Measurements from ENCODE around the gene MAP1B.

MAP1B gene

DNA sequence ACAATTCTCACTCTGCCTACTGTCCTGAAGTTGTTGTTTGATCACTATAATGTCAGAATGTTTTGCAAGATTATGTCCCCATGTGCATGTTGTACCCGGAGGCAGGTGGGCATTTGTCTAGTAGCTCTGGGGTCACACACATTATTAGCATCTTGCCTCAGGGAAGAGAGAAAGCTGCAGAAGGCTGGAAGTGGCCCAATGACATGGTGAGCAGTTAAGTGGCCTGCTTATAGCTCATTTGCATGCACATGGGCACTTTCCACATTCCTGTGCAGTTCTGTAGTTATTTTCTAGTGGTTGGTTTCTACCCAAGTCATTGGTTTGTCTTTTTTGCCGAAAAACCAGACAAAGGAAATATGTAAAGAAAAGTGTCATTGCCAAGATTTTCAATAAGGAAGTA lies 80.9 kb downstream of the MAP1B start:
- no peak for DNase-seq

DNA sequence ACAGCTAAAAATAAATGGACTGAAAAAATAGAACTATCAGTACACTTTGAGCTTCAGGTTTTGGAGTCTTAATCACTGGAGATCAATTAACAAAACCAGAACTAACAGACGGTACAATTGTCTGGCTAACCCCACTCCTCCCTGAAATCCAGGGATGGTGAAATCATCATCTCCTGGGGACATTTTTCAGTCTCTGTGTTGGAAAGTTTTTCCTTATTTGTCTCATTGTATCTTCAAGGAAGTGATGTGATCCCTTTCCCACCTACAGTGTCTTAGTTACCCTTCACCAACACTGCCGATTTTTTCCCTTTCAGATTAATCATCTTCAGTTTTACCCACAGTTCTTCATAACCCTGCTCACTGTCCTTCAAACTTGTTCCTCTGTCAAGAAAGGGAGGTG lies 81.9 kb downstream of the MAP1B start:
- no peak for DNase-seq

- DNase-seq = no peak
These were observed 84.1 kb downstream of the MAP1B start for GRCh38 chr5:72191404-72191803.

DNA sequence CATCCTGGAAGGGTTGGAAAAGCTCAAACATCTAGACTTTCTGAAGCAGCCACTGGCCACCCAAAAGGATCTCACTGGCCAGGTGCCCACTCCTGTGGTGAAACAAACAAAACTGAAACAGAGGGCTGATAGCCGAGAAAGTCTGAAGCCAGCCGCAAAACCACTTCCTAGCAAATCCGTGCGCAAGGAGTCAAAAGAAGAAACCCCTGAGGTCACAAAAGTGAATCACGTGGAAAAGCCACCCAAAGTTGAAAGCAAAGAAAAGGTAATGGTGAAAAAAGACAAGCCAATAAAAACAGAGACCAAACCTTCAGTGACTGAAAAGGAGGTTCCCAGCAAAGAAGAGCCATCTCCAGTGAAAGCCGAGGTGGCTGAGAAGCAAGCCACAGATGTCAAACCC lies 87.6 kb downstream of the MAP1B start:
- no peak for DNase-seq

DNA sequence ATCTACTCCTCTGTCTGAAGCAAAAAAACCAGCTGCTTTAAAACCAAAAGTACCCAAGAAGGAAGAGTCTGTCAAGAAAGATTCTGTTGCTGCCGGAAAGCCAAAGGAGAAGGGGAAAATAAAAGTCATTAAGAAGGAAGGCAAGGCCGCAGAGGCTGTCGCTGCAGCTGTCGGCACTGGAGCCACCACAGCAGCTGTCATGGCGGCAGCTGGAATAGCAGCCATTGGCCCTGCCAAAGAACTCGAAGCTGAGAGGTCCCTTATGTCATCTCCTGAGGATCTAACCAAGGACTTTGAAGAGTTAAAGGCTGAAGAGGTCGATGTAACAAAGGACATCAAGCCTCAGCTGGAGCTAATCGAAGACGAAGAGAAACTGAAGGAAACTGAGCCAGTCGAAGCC lies 88.3 kb downstream of the MAP1B start:
- no peak for DNase-seq

- DNase-seq = no peak
These were observed 90.1 kb downstream of the MAP1B start for GRCh38 chr5:72197393-72197792.

DNA sequence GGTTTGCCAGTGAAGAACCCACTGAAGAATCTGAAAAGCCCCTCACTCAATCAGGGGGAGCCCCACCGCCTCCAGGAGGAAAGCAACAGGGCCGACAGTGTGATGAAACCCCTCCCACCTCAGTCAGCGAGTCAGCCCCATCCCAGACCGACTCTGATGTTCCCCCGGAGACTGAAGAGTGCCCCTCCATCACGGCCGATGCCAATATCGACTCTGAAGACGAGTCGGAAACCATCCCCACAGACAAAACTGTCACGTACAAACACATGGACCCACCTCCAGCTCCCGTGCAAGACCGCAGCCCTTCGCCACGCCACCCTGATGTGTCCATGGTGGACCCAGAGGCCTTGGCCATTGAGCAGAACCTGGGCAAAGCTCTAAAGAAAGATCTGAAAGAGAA lies 92.4 kb downstream of the MAP1B start:
- no peak for DNase-seq

DNA sequence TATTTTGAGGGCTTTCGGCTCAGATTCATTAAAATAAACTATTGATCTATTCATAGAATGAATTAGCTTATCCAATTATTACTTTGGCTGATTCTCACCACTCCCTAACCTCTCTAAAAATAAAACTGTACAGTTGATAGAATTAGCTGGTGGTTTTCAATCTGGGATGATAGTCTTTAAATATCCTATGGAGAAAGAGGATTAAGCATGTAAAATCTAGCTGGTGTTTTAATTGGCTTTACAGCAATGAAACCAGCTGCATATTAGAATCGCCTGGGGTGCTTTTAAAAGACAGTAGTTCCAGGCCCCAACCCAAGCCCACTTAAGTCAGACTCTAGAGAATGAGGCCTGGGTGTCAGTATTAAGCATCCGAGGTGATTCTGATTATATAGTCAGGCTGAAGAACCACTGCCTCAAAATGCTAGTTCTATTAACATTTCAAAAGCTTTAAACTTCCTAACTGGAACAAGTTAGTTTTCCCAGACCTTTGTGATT lies 95.1 kb downstream of the MAP1B start:
- no peak for DNase-seq

DNA sequence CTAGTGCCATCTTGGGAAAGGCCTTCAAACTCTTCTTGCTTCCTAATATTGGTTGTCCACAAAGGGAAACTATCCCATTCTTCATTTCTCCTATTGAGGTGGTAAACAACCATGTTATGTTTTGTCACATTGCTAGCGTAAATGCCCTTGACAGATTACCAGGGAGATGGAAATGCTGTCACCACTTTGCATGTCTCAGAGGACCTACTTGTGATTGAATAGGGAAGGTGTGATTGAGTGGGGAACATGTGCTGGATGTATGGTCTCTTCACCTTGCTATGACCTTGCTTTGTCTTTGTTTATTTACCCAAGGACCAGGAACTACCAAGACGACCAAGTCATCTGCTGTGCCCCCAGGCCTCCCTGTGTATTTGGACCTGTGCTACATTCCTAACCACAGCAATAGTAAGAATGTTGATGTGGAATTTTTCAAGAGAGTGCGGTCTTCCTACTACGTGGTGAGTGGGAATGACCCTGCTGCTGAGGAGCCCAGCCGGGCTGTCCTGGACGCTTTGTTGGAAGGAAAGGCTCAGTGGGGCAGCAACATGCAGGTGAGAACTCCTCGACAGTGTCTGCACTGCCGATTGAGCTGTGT lies 96.1 kb downstream of the MAP1B start:
- DNase-seq = no peak

DNA sequence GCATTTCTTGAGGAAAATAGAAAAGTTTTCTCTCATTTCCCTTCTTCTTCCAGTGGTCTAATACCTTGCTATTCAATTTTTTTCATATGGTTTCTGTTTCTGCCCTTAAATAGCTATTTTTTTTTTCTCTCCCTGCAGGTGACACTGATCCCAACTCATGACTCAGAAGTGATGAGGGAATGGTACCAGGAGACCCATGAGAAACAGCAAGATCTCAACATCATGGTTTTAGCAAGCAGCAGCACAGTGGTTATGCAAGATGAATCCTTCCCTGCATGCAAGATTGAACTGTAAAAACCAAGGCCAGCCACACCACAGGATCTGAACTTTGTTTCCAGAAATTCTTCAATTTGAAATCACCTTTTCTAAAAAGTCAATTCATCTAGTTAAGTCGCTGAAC lies 97.7 kb downstream of the MAP1B start:
- DNase-seq = no peak

DNA sequence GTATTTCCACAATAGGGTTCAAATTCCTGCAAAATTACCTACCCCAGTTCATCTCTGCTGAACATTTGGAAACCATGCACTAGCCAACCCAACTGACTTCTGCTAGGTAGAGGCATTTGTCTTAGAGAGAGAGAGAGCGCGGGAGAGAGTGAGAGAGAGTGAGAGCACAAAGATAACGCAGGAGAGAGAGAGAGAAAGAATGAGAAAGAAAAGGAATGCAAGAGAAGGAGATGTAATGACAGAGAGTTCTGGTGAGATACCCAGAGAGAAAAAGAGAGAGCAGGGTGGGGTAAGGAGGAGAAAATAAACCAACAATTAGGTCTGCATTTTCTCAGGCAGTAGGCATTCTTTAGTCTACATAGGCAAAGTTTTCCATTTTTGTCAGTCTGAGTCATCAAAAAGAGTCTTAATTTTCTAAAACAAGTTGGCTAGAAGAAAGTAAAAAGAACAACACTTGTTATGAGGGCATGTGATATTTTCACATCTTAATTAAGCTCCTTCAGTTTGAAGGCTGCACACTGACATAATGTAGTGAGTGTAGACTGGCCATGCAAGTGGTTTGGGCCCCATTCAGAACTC lies 98.2 kb downstream of the MAP1B start:
- DNase-seq = no peak

DNA sequence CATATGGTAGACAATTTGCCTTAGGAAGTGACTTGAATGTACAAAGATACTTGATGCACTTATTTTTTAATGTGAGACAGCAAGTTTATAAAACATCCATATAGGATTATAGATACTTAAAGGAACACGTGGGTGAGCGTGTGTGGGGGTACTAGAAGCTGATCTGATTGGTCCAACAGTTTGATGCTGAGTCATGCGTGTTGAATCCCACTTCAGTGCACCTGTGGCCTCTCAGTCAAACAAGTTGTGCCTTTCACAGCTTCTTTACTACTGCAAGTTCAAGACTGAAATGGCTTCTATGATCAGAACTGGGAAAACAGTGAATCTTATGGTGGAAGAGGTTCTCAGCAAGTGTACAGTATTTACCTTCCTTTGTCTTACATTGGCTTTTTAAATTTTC lies 98.9 kb downstream of the MAP1B start:
- DNase-seq = no peak

GRCh38 chr5:72206994-72207393 lies 99.7 kb downstream of the MAP1B start:
- no peak for DNase-seq

DNA sequence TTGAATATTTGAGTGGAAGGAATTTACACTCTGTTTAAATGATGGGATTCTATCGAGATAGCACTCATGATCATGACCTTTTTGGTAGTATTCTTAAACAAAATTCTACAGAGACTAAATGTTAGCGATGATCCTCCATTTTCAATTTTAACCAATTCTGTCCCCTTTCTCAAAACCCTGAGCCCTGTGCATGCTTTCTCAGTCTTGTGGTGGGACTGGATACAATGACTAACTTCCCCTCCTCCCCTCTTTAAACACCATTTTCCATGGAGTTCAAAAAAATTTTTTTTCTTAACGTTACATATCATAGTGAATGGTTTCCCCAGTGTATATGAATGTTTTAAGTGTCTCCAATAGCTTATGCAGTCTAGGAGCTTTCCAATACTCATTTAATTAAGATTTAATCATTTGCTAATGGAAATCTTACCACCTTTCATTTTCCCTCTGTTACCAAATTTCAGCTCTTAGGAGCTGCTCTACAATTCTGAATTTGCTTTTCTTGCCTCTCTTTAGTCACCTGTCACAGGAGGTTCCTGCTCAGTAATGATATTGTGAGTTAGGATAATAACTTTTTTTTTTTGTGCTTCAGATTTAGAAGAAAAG lies 101.2 kb downstream of the MAP1B start:
- no peak for DNase-seq

- DNase-seq = peak in 24 of 51 donors; percentile 7 to 54 (median 21)
These were observed 102.2 kb downstream of the MAP1B start for GRCh38 chr5:72209147-72210115.

DNA sequence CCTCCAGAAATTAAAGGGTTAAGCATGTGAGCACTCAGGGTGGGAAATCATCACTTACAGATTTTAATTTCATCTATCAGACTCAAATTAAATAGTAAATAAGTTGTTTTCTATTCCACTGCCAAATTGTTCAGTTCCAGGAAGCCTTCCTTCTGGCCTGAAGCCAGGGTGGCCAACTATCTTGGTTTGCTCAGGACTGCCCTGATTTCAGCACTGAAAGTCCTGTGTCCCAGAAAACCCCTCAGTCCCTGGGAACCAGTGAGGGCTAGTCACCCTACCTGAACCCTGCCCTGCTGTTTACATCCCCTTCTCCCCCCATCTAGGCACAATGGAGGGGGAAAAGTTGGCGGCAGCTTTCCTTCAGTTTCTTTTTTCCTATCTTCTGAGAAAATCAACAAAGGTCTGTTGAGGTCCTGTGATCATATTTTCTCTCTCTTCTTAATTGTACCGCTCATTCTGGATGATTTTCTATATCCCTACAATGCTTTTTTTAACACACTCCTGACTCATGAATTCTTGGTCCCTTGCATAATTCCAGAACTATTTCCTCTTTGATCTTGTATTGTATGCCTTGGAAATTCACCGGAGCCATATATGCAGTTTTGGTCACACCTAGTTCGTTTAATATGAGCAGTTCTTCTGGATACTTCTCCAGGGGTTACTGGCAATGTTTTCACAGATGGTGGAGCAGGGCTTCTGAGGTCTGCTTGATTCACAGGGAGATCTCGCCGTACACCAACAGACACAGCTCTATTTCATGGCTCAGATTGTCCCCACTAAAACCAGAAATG lies 103.8 kb downstream of the MAP1B start:
- DNase-seq = peak in 22 of 51 donors; percentile 3 to 52 (median 12)

GRCh38 chr5:72212171-72212570 lies 104.9 kb downstream of the MAP1B start:
- no peak for DNase-seq

DNA sequence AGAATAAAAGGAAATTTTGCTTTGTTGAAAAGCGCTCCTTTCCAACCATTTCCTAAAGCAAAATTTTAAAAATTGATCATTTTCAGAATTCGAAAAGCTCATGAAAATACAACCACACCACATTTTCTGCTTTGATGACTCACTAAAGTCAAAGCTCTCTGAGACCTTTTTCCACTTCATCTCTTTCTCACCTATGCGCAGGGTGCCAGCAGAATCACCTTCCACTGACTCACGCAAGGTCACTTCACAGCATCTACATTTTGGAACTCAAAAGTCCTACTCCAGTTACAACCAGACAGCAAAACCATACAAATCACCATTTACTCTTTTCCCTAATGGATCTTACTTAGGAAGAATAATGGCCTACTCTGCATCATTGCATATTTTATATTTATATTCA lies 106.2 kb downstream of the MAP1B start:
- no peak for DNase-seq

DNA sequence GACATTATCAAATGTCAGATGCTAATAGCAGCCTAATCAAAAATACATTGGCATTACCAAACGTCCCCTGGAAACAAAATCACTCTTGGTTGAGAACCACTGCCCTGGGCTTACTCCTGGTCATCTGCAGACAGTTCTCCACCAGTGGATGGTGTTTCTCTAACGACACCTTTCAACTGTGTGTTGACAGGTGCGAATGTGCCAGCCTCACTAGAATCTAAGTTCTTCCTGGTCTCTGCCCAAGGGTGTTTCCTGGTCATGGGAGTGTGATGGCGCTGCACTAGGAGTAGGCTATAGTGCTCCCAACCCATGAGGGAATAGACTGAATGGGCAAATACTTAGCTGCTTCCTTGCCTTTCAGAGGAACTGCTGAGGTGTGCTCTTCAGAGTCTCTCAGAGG lies 106.9 kb downstream of the MAP1B start:
- no peak for DNase-seq

DNA sequence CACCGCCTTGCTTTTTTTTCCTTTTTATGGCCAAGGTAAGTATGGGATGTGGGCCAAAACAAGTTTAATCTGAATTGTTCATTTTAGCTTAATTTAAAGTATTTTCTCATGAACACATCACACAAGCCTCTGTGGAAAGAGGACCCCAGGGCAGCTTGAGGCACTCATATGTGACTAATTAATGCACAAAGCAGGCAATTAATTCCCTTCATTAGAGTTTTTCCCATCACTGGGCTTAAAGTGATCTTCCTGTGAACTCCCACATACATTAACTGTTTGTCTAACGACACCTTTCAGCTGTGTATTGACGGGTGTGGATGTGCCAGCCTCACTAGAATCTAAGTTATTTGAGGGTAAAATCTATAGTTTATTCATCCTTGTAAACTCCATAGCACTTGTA lies 109.5 kb downstream of the MAP1B start:
- no peak for DNase-seq

DNA sequence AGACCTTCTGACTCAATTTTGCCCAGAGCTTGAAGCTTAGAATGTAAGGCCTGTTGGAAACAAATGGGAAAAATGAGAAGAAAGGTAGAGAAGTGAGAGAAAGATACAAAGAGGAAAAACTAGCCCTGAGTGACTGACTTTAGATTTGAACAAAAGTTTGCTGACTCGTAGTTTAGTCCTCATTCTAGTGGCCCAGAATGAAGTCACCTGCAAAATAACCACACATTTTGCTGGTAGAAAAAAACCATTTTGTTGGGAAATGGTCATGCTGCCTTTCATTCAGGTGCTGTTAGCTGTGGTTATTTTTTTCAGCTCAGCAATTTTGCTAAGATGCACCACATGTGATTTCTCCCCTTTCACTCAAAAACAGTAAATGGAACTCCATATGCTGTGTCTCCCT lies 113.8 kb downstream of the MAP1B start:
- no peak for DNase-seq

All from hypothalamus (tissue), 51 donors.